HG03108 (cell line): ENCODE measurements around the gene ZNF611.
"Not testable (repeated sequence)": the region's sequence is repeated elsewhere in the genome, so short reads cannot be mapped to it uniquely, and the experiment has no call there.

Source experiments
- ATAC-seq: cut with Tn5 transposase; IDR thresholded peaks from one replicate; pipeline ENCODE4 v1.9.1; 2021; ENCODE audit warnings: moderate library complexity; ENCODE audit not compliant: unreplicated experiment

ZNF611 gene

GRCh38 chr19:52734893-52735661, at the start of gene ZNF611:
Gene ZNF611, minus strand, starts transcription at chr19:52735044. Its CDS starts 19,150 bp downstream, at chr19:52715894.
- ATAC-seq = peak; percentile 94

- ATAC-seq = not testable (repeated sequence)
Measured at GRCh38 chr19:52782864-52783263, 48.0 kb upstream of the ZNF611 start.

GRCh38 chr19:52778811-52779210, 44.0 kb upstream of the ZNF611 start:
- ATAC-seq = no peak

- not testable (repeated sequence) for ATAC-seq
Measured at GRCh38 chr19:52756447-52756846, 21.6 kb upstream of the ZNF611 start.

- ATAC-seq = no peak
Measured at GRCh38 chr19:52749780-52750179, 14.9 kb upstream of the ZNF611 start.

- ATAC-seq = no peak
Measured at GRCh38 chr19:52748336-52748950, 13.6 kb upstream of the ZNF611 start.

- not testable (repeated sequence) for ATAC-seq
Measured at GRCh38 chr19:52745919-52746318, 11.1 kb upstream of the ZNF611 start.

GRCh38 chr19:52743091-52743490, 8.2 kb upstream of the ZNF611 start:
- ATAC-seq = no peak

GRCh38 chr19:52742516-52742915, 7.7 kb upstream of the ZNF611 start:
- ATAC-seq = no peak

GRCh38 chr19:52741951-52742485, 7.2 kb upstream of the ZNF611 start:
- ATAC-seq = no peak

- ATAC-seq = not testable (repeated sequence)
Measured at GRCh38 chr19:52741371-52741770, 6.5 kb upstream of the ZNF611 start.

- no peak for ATAC-seq
Measured at GRCh38 chr19:52739576-52739975, 4.7 kb upstream of the ZNF611 start.

- ATAC-seq = no peak
Measured at GRCh38 chr19:52735734-52736133, 890 bp upstream of the ZNF611 start.

- ATAC-seq = peak; percentile 23
Measured at GRCh38 chr19:52734331-52734892, 432 bp downstream of the ZNF611 start.

- not testable (repeated sequence) for ATAC-seq
Measured at GRCh38 chr19:52726051-52726450, 8.8 kb downstream of the ZNF611 start.

GRCh38 chr19:52725528-52725961, 9.3 kb downstream of the ZNF611 start:
- ATAC-seq = no peak

GRCh38 chr19:52724701-52725514, 9.9 kb downstream of the ZNF611 start:
- ATAC-seq = no peak

GRCh38 chr19:52723907-52724598, 10.8 kb downstream of the ZNF611 start:
- ATAC-seq = not testable (repeated sequence)

- ATAC-seq = no peak
Measured at GRCh38 chr19:52722062-52723003, 12.5 kb downstream of the ZNF611 start.
